Nucleus accumbens (tissue), 56 donors: ENCODE measurements around the gene CUL5.

Experiments used
- DNase-seq, 56 donors: peaks; one replicate each; lab custom pipeline; 2025; lab: John Stamatoyannopoulos, UW

Gene CUL5

GRCh38 chr11:108008656-108009496 is at the start of gene CUL5:
CUL5 (plus strand) TSS chr11:108008898; CDS start chr11:108009349, 451 bp downstream.
- DNase-seq: peak; percentile 30 to 92 (median 81)

GRCh38 chr11:107961480-107961879 is 47.2 kb upstream of the CUL5 start:
- no peak for DNase-seq

- no peak for DNase-seq
Observed at GRCh38 chr11:107962181-107962580, 46.5 kb upstream of the CUL5 start.

- no peak for DNase-seq
Observed at GRCh38 chr11:107963091-107963490, 45.6 kb upstream of the CUL5 start.

GRCh38 chr11:107969219-107969618 is 39.5 kb upstream of the CUL5 start:
- DNase-seq: no peak

GRCh38 chr11:107970049-107970448 is 38.6 kb upstream of the CUL5 start:
- no peak for DNase-seq

GRCh38 chr11:107973641-107974040 is 35.1 kb upstream of the CUL5 start:
- DNase-seq: no peak

GRCh38 chr11:107988397-107989158 is 20.1 kb upstream of the CUL5 start:
- DNase-seq: no peak

GRCh38 chr11:107991868-107992414 is 16.8 kb upstream of the CUL5 start:
- DNase-seq: no peak

- DNase-seq: no peak
Observed at GRCh38 chr11:107996006-107996776, 12.5 kb upstream of the CUL5 start.

GRCh38 chr11:107998761-107999160 is 9.9 kb upstream of the CUL5 start:
- no peak for DNase-seq

- DNase-seq: no peak
Observed at GRCh38 chr11:107999759-108000455, 8.8 kb upstream of the CUL5 start.

GRCh38 chr11:108002476-108002875 is 6.2 kb upstream of the CUL5 start:
- no peak for DNase-seq

- no peak for DNase-seq
Observed at GRCh38 chr11:108003623-108004022, 5.1 kb upstream of the CUL5 start.

- no peak for DNase-seq
Observed at GRCh38 chr11:108007819-108008218, 879 bp upstream of the CUL5 start.

GRCh38 chr11:108009497-108010370 is 1.0 kb downstream of the CUL5 start:
- DNase-seq: peak in 3 of 56 donors; percentile 17 to 50 (median 31)

- DNase-seq: no peak
Observed at GRCh38 chr11:108012139-108012725, 3.5 kb downstream of the CUL5 start.

GRCh38 chr11:108016647-108017046 is 7.9 kb downstream of the CUL5 start:
- no peak for DNase-seq

- no peak for DNase-seq
Observed at GRCh38 chr11:108018708-108019107, 10.0 kb downstream of the CUL5 start.
